Sigmoid colon (tissue), 7 donors: ENCODE results near the gene MUSK. TPM values are rescaled to one million over a fixed set of nuclear protein-coding genes. Genes with fewer than 3 reads are reported as not detected.

Source experiments
- DNase-seq: peaks from one replicate; pipeline ENCODE4 v3.0.0-alpha.2; 2019
- H3K27ac ChIP-seq, 4 donors: fragments of 200-600 bp; sonication (generic); one replicate each; pipeline ENCODE4 v1.5.1; 2016 to 2019; ENCODE audit warnings: mild to moderate bottlenecking in 1 of 4
- H3K27me3 ChIP-seq, 3 donors: fragments of 200-600 bp; sonication (generic); one replicate each; pipeline ENCODE4 v1.5.1; 2019; ENCODE audit warnings: mild to moderate bottlenecking in 1 of 3
- H3K36me3 ChIP-seq, 4 donors: fragments of 200-600 bp; sonication (generic); one replicate each; pipeline ENCODE4 v1.5.1; 2016 to 2019
- H3K4me1 ChIP-seq, 4 donors: fragments of 200-600 bp; sonication (generic); one replicate each; pipeline ENCODE4 v1.5.1; 2017 to 2019
- H3K4me3 ChIP-seq, 4 donors: fragments of 200-600 bp; sonication (generic); one replicate each; pipeline ENCODE4 v1.5.1; 2017 to 2019; ENCODE audit warnings: mild to moderate bottlenecking in 2 of 4, moderate library complexity in 1 of 4
- H3K9me3 ChIP-seq, 4 donors: fragments of 200-600 bp in 3 of 4; sonication (generic) in 3 of 4; one replicate each; pipeline versions ENCODE4 v1.5.1 to v1.6.1; 2013 to 2019
- EP300 ChIP-seq, 4 donors: sonication (generic); formaldehyde crosslinking; IDR thresholded peaks; one replicate each; pipeline ENCODE4 v1.6.1; 2017; ENCODE audit warnings: antibody characterized with exemption in 4 of 4
- POLR2A ChIP-seq, 2 donors: fragments of 450-650 bp; IDR thresholded peaks; one replicate each; pipeline ENCODE4 v1.6.1; 2016; ENCODE audit warnings: antibody characterized with exemption in 2 of 2, mild to moderate bottlenecking in 2 of 2, moderate library complexity in 2 of 2
- POLR2AphosphoS5 ChIP-seq, 4 donors: sonication (generic); formaldehyde crosslinking; IDR thresholded peaks; one replicate each; pipeline ENCODE4 v1.6.1; 2017; ENCODE audit warnings: antibody characterized with exemption in 4 of 4
- WGBS, 2 donors: extraction: QIAGEN DNeasy Blood & Tissue Kit; methylation state at CpG; one replicate each; pipeline ENCODE4 v1.1.7; 2013; 5-methylcytosine and 5-hydroxymethylcytosine counted together
- intact Hi-C: fragments of 100-400 bp; cut with DNase I; formaldehyde crosslinking; loops from one replicate; pipeline ENCODE4 v1.15.1; 2023
- polyA plus RNA-seq, 3 donors: library from polyadenylated mRNA; stranded (reverse); fragments of 200-250 nt; gene quantifications; one replicate each; pipeline ENCODE4 v1.2.3, GENCODE V29; 2013
- total RNA-seq, 4 donors: library from RNA; depleted of rRNA; stranded (reverse); fragments of >200 nt; gene quantifications; one replicate each; pipeline ENCODE4 v1.1.0, GENCODE V29; 2016
- TF ChIP-seq, protein P1 (sequence below), 4 experiments: fragments of 450-650 bp in 3 of 4; fragments of 200-600 bp in 1 of 4; IDR thresholded peaks; one replicate each; pipeline ENCODE4 v1.5.1; 2016 to 2019; ENCODE audit warnings: antibody characterized with exemption in 4 of 4, mild to moderate bottlenecking in 3 of 4, moderate library complexity in 2 of 4
- donor health status: healthy with polysubstance abuse.
- donor health status: Bipolar disorder and iron deficiency.
- donor health status: healthy.

The MUSK gene
- total and polyA plus RNA-seq, 7 donors = 0.46 to 9.7 (median 2.3) TPM

DNA sequence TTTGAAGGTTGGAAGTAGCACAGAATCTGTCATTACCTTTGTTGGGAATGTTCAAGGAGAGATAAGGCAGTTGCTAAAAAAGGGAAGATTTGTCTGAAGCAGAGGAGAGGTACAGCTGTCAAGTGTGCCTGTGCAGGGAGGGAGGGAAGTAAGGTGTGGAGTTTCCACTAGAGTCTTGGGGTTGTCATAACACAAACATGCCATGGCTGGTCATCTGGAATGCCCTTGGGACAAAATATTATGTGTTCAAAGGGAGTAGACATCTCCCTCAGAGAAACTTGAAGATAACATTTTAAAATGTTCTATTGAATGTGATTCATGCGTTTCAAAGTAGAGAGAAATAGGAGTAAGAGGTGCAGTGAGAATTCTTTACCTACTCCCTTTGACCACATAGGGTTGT is 95.0 kb downstream of the MUSK start:
- WGBS, 2 donors = 91 to 92% methylated on average over 1 of the region's 1 CpG
- DNase-seq = no peak
- no peaks in the 10 kb centered on the region for H3K27me3 ChIP-seq
- no peaks in the 10 kb centered on the region for H3K4me1 ChIP-seq
- H3K27ac ChIP-seq = no peak overlapping the region
- H3K9me3 ChIP-seq = peaks cover 0 to 3% (median 0%) of the 10 kb centered on the region in 4 donors
- H3K36me3 ChIP-seq = no peaks in the 10 kb centered on the region
- TF ChIP-seq POLR2A (IDR thresholded peaks at IDR 0.05) = no peak
- TF ChIP-seq, protein P1, sequence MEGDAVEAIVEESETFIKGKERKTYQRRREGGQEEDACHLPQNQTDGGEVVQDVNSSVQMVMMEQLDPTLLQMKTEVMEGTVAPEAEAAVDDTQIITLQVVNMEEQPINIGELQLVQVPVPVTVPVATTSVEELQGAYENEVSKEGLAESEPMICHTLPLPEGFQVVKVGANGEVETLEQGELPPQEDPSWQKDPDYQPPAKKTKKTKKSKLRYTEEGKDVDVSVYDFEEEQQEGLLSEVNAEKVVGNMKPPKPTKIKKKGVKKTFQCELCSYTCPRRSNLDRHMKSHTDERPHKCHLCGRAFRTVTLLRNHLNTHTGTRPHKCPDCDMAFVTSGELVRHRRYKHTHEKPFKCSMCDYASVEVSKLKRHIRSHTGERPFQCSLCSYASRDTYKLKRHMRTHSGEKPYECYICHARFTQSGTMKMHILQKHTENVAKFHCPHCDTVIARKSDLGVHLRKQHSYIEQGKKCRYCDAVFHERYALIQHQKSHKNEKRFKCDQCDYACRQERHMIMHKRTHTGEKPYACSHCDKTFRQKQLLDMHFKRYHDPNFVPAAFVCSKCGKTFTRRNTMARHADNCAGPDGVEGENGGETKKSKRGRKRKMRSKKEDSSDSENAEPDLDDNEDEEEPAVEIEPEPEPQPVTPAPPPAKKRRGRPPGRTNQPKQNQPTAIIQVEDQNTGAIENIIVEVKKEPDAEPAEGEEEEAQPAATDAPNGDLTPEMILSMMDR (IDR thresholded peaks at IDR 0.05) = no peak
- no peak for TF ChIP-seq POLR2AphosphoS5 (IDR thresholded peaks at IDR 0.05)
- TF ChIP-seq EP300 (IDR thresholded peaks at IDR 0.05) = no peak
- H3K4me3 ChIP-seq = no peak overlapping the region
- intact Hi-C loops = no loop called here

DNA sequence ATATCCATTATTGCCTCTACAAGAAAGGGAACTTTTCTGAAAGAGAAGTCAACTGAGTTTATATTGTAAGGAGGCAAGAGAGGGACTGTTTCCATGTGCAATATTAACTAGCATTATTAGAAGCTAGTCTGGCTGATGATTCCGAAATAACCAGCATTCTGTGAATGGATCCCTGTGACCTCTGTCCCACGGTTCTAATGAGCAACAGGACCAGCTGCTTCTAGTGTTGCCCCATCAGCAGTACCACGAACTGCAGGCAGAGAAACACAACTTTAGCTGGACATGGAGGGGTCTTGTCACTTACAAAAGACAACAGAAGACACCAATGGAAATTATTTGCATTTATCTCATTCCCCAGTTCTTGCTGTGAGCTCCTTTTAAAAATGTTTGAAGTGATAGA is 95.4 kb downstream of the MUSK start:
- intact Hi-C loops = no loop called here
- no peaks in the 10 kb centered on the region for H3K36me3 ChIP-seq
- peaks cover 0 to under 1% (median 0%) of the 10 kb centered on the region in 4 donors for H3K9me3 ChIP-seq
- WGBS, 2 donors = 77 to 82% methylated on average over 3 of the region's 3 CpGs
- TF ChIP-seq POLR2A (IDR thresholded peaks at IDR 0.05) (no peak), EP300 (IDR thresholded peaks at IDR 0.05) (no peak), POLR2AphosphoS5 (IDR thresholded peaks at IDR 0.05) (no peak)
- TF ChIP-seq, protein P1 (IDR thresholded peaks at IDR 0.05) = no peak
- no peaks in the 10 kb centered on the region for H3K27me3 ChIP-seq
- no peak overlapping the region for H3K27ac ChIP-seq
- no peak for DNase-seq
- no peaks in the 10 kb centered on the region for H3K4me1 ChIP-seq
- no peak overlapping the region for H3K4me3 ChIP-seq

DNA sequence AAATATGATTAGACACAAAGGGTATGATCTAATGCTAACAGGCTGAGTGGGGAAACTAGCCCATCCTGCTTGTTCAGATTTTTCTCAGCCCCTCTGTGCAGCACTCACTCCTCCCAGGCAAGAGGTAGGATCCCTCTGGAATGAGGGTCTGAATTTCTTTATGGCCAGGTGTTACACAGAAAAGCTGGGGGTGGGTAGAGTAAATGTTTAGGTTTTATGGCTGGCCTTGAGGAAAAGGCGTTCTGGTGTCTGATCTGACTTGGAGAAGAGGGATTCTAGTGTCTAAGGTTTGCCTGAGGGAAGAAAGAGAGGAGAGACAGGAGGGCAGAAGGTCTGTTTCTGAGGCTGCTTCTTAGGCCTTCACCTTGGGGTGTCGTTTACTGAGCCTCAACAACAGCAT is 97.3 kb downstream of the MUSK start:
- Histone ChIP-seq H3K4me1 (no peaks in the 10 kb centered on the region), H3K36me3 (no peaks in the 10 kb centered on the region), H3K9me3 (no peaks in the 10 kb centered on the region), H3K4me3 (no peak overlapping the region), H3K27ac (no peak overlapping the region), H3K27me3 (no peaks in the 10 kb centered on the region)
- no peak for DNase-seq
- TF ChIP-seq POLR2A (IDR thresholded peaks at IDR 0.05) (no peak), POLR2AphosphoS5 (IDR thresholded peaks at IDR 0.05) (no peak), EP300 (IDR thresholded peaks at IDR 0.05) (no peak)
- TF ChIP-seq, protein P1 (IDR thresholded peaks at IDR 0.05) = no peak
- intact Hi-C loops = no loop called here
- 60 to 83% methylated on average over 2 of the region's 2 CpGs for WGBS, 2 donors

DNA sequence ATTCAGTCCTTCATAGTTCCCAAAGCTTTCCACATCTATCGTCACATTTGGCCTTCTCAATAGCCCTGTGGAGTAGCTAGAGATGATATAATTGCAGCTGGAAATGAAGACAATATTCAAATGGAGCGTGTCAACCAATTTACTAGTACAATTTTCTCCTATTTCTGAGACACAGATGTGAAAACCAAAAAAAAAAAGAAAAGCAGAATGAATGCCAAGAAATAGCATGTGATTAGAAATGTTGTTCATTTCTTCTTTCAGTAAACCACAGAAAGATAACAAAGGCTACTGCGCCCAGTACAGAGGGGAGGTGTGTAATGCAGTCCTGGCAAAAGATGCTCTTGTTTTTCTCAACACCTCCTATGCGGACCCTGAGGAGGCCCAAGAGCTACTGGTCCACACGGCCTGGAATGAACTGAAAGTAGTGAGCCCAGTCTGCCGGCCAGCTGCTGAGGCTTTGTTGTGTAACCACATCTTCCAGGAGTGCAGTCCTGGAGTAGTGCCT is 99.0 kb downstream of the MUSK start:
- DNase-seq = peak; percentile 88
- Histone ChIP-seq H3K4me3 (no peak overlapping the region), H3K4me1 (no peaks in the 10 kb centered on the region), H3K36me3 (no peaks in the 10 kb centered on the region), H3K27me3 (no peaks in the 10 kb centered on the region), H3K27ac (peak overlapping the region in 3 of 4 donors; percentile 2 to 30 (median 15)), H3K9me3 (no peaks in the 10 kb centered on the region)
- intact Hi-C loops = no loop called here
- TF ChIP-seq EP300 (IDR thresholded peaks at IDR 0.05) (no peak), POLR2A (IDR thresholded peaks at IDR 0.05) (no peak), POLR2AphosphoS5 (IDR thresholded peaks at IDR 0.05) (no peak)
- TF ChIP-seq, protein P1 (IDR thresholded peaks at IDR 0.05) = no peak
- 78 to 84% methylated on average over 6 of the region's 6 CpGs for WGBS, 2 donors

- intact Hi-C loops = no loop called here
- DNase-seq = no peak
- Histone ChIP-seq H3K36me3 (no peaks in the 10 kb centered on the region), H3K27ac (no peak overlapping the region), H3K4me3 (no peak overlapping the region), H3K4me1 (no peaks in the 10 kb centered on the region), H3K9me3 (no peaks in the 10 kb centered on the region), H3K27me3 (no peaks in the 10 kb centered on the region)
- 41 to 49% methylated on average over 2 of the region's 2 CpGs for WGBS, 2 donors
- TF ChIP-seq EP300 (IDR thresholded peaks at IDR 0.05) = no peak
- no peak for TF ChIP-seq POLR2A (IDR thresholded peaks at IDR 0.05)
- TF ChIP-seq, protein P1 (IDR thresholded peaks at IDR 0.05) = no peak
- TF ChIP-seq POLR2AphosphoS5 (IDR thresholded peaks at IDR 0.05) = no peak
Observed at GRCh38 chr9:110768886-110769285, 100.3 kb downstream of the MUSK start.
